ENCODE measurements around the gene THSD7A.

- TF ChIP-seq CTCF (conservative IDR thresholded peaks at IDR 0.05) (no peak), ZFX (IDR thresholded peaks at IDR 0.05) (no peak)
Measured at GRCh38 chr7:11713352-11713751, 118.6 kb downstream of the THSD7A start.

Measured in C4-2B (cell line).